GM12878 (cell line): ENCODE data around the gene HOXB6. TPM values are rescaled to one million over a fixed set of nuclear protein-coding genes. Genes with fewer than 3 reads are reported as not detected.

Experiments
- BCLAF1 ChIP-seq: fragments of 450-650 bp; IDR thresholded peaks from 2 replicates; pipeline ENCODE4 v1.6.1; 2017; ENCODE audit warnings: antibody characterized with exemption, mild to moderate bottlenecking, moderate library complexity
- BMI1 ChIP-seq: fragments of 450-650 bp; IDR thresholded peaks from 2 replicates; pipeline ENCODE4 v1.6.1; 2016; ENCODE audit warnings: mild to moderate bottlenecking, moderate library complexity, borderline replicate concordance
- CBX5 ChIP-seq: sonication (generic); IDR thresholded peaks from 2 replicates; pipeline ENCODE4 v1.6.1; 2016; ENCODE audit warnings: low read depth, moderate library complexity, mild to moderate bottlenecking, inconsistent platforms
- EZH2 ChIP-seq: IDR thresholded peaks from 2 replicates; pipeline ENCODE4 v1.6.1; 2012; ENCODE audit warnings: low read depth, mild to moderate bottlenecking, control low read depth, inconsistent platforms, low read length, borderline replicate concordance; ENCODE audit not compliant: control insufficient read depth
- HDAC2 ChIP-seq: fragments of 200-600 bp; sonication (generic); IDR thresholded peaks from 2 replicates; pipeline ENCODE4 v1.6.1; 2017
- HDGF ChIP-seq: fragments of 450-650 bp; IDR thresholded peaks from 2 replicates; pipeline ENCODE4 v1.6.1; 2016; ENCODE audit warnings: antibody characterized with exemption
- IKZF1 ChIP-seq: fragments of 450-650 bp; conservative IDR thresholded peaks from 2 replicates; pipeline ENCODE4 v1.6.1; 2017; ENCODE audit warnings: antibody characterized with exemption, mild to moderate bottlenecking
- IRF3 ChIP-seq: fragments of 450-650 bp; IDR thresholded peaks from 2 replicates; pipeline ENCODE4 v1.6.1; 2014; ENCODE audit warnings: mild to moderate bottlenecking
- MEF2A ChIP-seq: IDR thresholded peaks from 2 replicates; pipeline ENCODE4 v1.6.1; 2011; ENCODE audit warnings: low read depth, mild to moderate bottlenecking, low read length, moderate library complexity; ENCODE audit not compliant: insufficient read depth
- NFIC ChIP-seq: IDR thresholded peaks from 2 replicates; pipeline ENCODE4 v1.6.1; 2012; ENCODE audit warnings: low read depth, mild to moderate bottlenecking, inconsistent platforms, low read length, moderate library complexity
- NR2C2 ChIP-seq: IDR thresholded peaks from 2 replicates; pipeline ENCODE4 v1.6.1; 2011; ENCODE audit warnings: borderline replicate concordance, low read depth; ENCODE audit not compliant: control insufficient read depth, insufficient read length
- NRF1 ChIP-seq: conservative IDR thresholded peaks from 2 replicates; pipeline ENCODE4 v1.6.1; 2011; ENCODE audit warnings: mild to moderate bottlenecking, low read depth, low read length, improper control_type of control experiment
- PAX8 ChIP-seq: fragments of 450-650 bp; IDR thresholded peaks from 2 replicates; pipeline ENCODE4 v1.6.1; 2017; ENCODE audit warnings: mild to moderate bottlenecking, moderate library complexity
- POU2F2 ChIP-seq: IDR thresholded peaks from 3 replicates; pipeline ENCODE4 v1.6.1; 2011; ENCODE audit warnings: low read depth, mild to moderate bottlenecking, low read length, borderline replicate concordance
- RB1 ChIP-seq: fragments of 450-650 bp; formaldehyde crosslinking; IDR thresholded peaks from 2 replicates; pipeline ENCODE4 v1.6.1; 2017; ENCODE audit warnings: mild to moderate bottlenecking, borderline replicate concordance
- RELA ChIP-seq: fragments of 450-650 bp; IDR thresholded peaks from 2 replicates; pipeline ENCODE4 v1.8.0; 2014; ENCODE audit warnings: borderline replicate concordance; ENCODE audit not compliant: partially characterized antibody
- SIX5 ChIP-seq: IDR thresholded peaks from 2 replicates; pipeline ENCODE4 v1.6.1; 2011; ENCODE audit warnings: mild to moderate bottlenecking, low read depth, low read length, moderate library complexity; ENCODE audit not compliant: severe bottlenecking
- SRF ChIP-seq, 2 experiments: IDR thresholded peaks; 2 replicates each; pipeline ENCODE4 v1.6.1; 2011; ENCODE audit warnings: low read depth in 2 of 2, low read length in 2 of 2, mild to moderate bottlenecking in 1 of 2, moderate library complexity in 1 of 2
- SUZ12 ChIP-seq: fragments of 200-600 bp; sonication (generic); IDR thresholded peaks from one replicate; pipeline ENCODE4 v1.6.1; 2018; ENCODE audit warnings: antibody characterized with exemption, mild to moderate bottlenecking; ENCODE audit not compliant: unreplicated experiment
- TCF12 ChIP-seq: IDR thresholded peaks from 2 replicates; pipeline ENCODE4 v1.6.1; 2011; ENCODE audit warnings: low read depth, mild to moderate bottlenecking, low read length
- WRNIP1 ChIP-seq: IDR thresholded peaks from 2 replicates; pipeline ENCODE4 v1.6.1; 2011; ENCODE audit warnings: low read depth, low read length, improper control_type of control experiment, borderline replicate concordance
- ZBTB4 ChIP-seq: fragments of 450-650 bp; formaldehyde crosslinking; IDR thresholded peaks from 2 replicates; pipeline ENCODE4 v1.4.0; 2022; ENCODE audit warnings: mild to moderate bottlenecking, moderate library complexity
- ZSCAN29 ChIP-seq: fragments of 450-650 bp; IDR thresholded peaks from 2 replicates; pipeline ENCODE4 v1.6.1; 2017; ENCODE audit warnings: mild to moderate bottlenecking, moderate library complexity
- polyA plus RNA-seq, 11 experiments: library from polyadenylated mRNA; depleted of rRNA in 4 of 11; unstranded in 6 of 11; stranded (reverse) in 5 of 11; fragments of >200 nt; fragmentation: Nextera tagmentation in 4 of 11; fragmentation: Illumina TruSeq in 1 of 11; extraction: Ambion mirVana in 4 of 11; extraction: Trizol in 1 of 11; gene quantifications; 1 replicate in 1 of 11; 2 replicates in 10 of 11; pipeline versions ENCODE4 v1.2.1 to v1.2.3, GENCODE V29; 2011 to 2016; ENCODE audit warnings: inconsistent platforms in 2 of 11, missing spikeins in 2 of 11, low read depth in 1 of 11
- total RNA-seq, 4 experiments: library from RNA; depleted of rRNA in 3 of 4; stranded (reverse); fragments of >200 nt in 3 of 4; fragmentation: Illumina TruSeq in 1 of 4; extraction: Trizol in 1 of 4; gene quantifications; 2 replicates each; pipeline versions ENCODE4 v1.2.1 to v1.2.3, GENCODE V29; 2013 to 2021

HOXB6 gene
- total and polyA plus RNA-seq, 10 of the 15 experiments (the other 5 are each of a cell fraction or from before 2014, with no cell fraction given): 0.04 to 0.51 (median 0.09) TPM; not detected in 2

- TF ChIP-seq IRF3 (no peak), BCLAF1 (no peak), SRF (IDR thresholded peaks at IDR 0.05; ENCODE audit: low read depth in 2 of 2, low read length in 2 of 2) (0 out of 4 replicates have a peak, but pooled peaks of 1 of the 2 experiments have one; percentile 5), RB1 (no peak; the same call in 1 of the 2 replicates), RELA (peak; percentile 54), TCF12 (no peak), BMI1 (no peak; the same call in 1 of the 2 replicates), PAX8 (no peak), ZBTB4 (CRISPR knock-in tag) (0 out of 2 replicates have a peak, but pooled peaks have one; percentile 22), WRNIP1 (no peak), NRF1 (no peak), SIX5 (no peak), EZH2 (no peak), ZSCAN29 (peak; percentile 100), NFIC (peak; percentile 67; the same call in 1 of the 2 replicates), HDAC2 (no peak), HDGF (no peak), SUZ12 (no peak), POU2F2 (no peak), IKZF1 (peak; percentile 49), NR2C2 (no peak), CBX5 (no peak), MEF2A (no peak)
Observed at GRCh38 chr17:48610282-48611211, 5.8 kb upstream of the HOXB6 start, which contains the start of gene HOXB7 (continued).
